Mucosa of gallbladder (tissue), 1 donor: Measurements from ENCODE around the gene NPDC1. TPM values are rescaled to one million over a fixed set of nuclear protein-coding genes. Genes with fewer than 3 reads are reported as not detected.

Source experiments
- DNase-seq: peaks from one replicate; pipeline ENCODE4 v3.0.0-alpha.2; 2020; ENCODE audit warnings: low spot score
- total RNA-seq: library from RNA; stranded (reverse); gene quantifications from one replicate; pipeline ENCODE4 v1.2.1, GENCODE V29; 2021
- donor health status: DM: no; HTN: no; CAD: no.

Gene NPDC1
- total RNA-seq, 1 donor from 2014 or later: 376 TPM

- DNase-seq: no peak
Observed at GRCh38 chr9:137026384-137026783, 19.6 kb downstream of the NPDC1 start.

GRCh38 chr9:137025517-137025966 is 20.4 kb downstream of the NPDC1 start:
- DNase-seq: peak; percentile 90

GRCh38 chr9:137023583-137023991 is 22.4 kb downstream of the NPDC1 start:
- no peak for DNase-seq

GRCh38 chr9:137023157-137023556 is 22.8 kb downstream of the NPDC1 start:
- DNase-seq: no peak

GRCh38 chr9:137022662-137023008 is 23.3 kb downstream of the NPDC1 start:
- DNase-seq: no peak

- DNase-seq: peak; percentile 93
Observed at GRCh38 chr9:137021979-137022661, 23.9 kb downstream of the NPDC1 start.

- DNase-seq: no peak
Observed at GRCh38 chr9:137021568-137021978, 24.4 kb downstream of the NPDC1 start.

- no peak for DNase-seq
Observed at GRCh38 chr9:137020771-137021567, 25.0 kb downstream of the NPDC1 start.

GRCh38 chr9:137019891-137020683 is 25.9 kb downstream of the NPDC1 start:
- no peak for DNase-seq

GRCh38 chr9:137018761-137019559 is 27.0 kb downstream of the NPDC1 start:
- DNase-seq: no peak

- no peak for DNase-seq
Observed at GRCh38 chr9:137017791-137018497, 28.0 kb downstream of the NPDC1 start.

- DNase-seq: no peak
Observed at GRCh38 chr9:137017071-137017470, 28.9 kb downstream of the NPDC1 start.

- DNase-seq: no peak
Observed at GRCh38 chr9:137016436-137016835, 29.5 kb downstream of the NPDC1 start.

GRCh38 chr9:137015976-137016375 is 30.0 kb downstream of the NPDC1 start:
- DNase-seq: no peak

- DNase-seq: no peak
Observed at GRCh38 chr9:137015540-137015930, 30.4 kb downstream of the NPDC1 start.

GRCh38 chr9:137014776-137015539 is 31.0 kb downstream of the NPDC1 start:
- DNase-seq: no peak

- DNase-seq: no peak
Observed at GRCh38 chr9:137014166-137014565, 31.8 kb downstream of the NPDC1 start.

- DNase-seq: no peak
Observed at GRCh38 chr9:137013571-137013940, 32.4 kb downstream of the NPDC1 start.

GRCh38 chr9:137012694-137013570 is 33.0 kb downstream of the NPDC1 start:
- DNase-seq: no peak
